Fibroblast of the aortic adventitia (primary cell): Measurements from ENCODE around the gene SERPINI1. TPM values are rescaled to one million over a fixed set of nuclear protein-coding genes. Genes with fewer than 3 reads are reported as not detected.

Experiments used
- DNase-seq: peaks from one replicate; pipeline ENCODE4 v3.0.0-alpha.2; 2010; ENCODE audit warnings: low read depth
- H3K4me3 ChIP-seq: 2 replicates; pipeline ENCODE4 v1.5.1; 2011; ENCODE audit warnings: low read depth, mild to moderate bottlenecking, control low read depth, low read length, moderate library complexity
- total RNA-seq: library from RNA; depleted of rRNA; stranded (reverse); fragments of >200 nt; gene quantifications from 2 replicates; pipeline ENCODE4 v1.2.3, GENCODE V29; 2012; ENCODE audit warnings: low replicate concordance
- TF ChIP-seq, protein P1 (sequence below): IDR thresholded peaks from 2 replicates; pipeline ENCODE4 v1.5.1; 2011; ENCODE audit warnings: mild to moderate bottlenecking, low read length, control low read depth, inconsistent platforms; ENCODE audit not compliant: insufficient read depth

Gene SERPINI1
- total RNA-seq, 1 donor = 3.4 TPM

DNA sequence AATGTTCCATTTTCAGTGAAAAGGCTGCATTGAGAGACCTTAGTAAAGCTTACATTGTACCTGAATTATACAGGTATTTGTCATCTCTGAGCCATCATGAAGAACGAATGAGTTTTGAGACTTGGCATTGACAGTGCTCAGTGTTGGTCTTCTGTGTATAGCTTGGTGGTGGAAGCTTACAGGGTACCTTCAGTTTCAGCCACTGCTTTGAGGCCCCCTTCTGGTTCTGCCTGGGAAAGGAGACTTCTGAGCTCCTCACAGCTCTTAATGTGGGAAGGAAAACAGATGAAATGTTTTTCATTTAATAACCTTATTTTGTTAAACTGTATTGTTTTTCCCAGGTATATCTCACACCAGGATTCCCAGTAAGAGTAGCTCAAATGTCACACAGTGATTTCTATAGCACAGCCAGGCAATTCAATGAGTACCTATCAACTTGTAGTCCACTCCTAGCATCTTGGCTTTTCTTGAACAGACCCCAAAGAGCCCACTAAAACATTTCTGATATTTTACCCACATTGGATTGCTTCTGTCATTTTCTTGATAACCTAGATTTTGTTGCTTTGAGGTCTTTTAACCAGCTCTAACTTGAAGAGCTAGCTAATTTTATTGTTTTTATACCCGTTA, 5.6 kb downstream of the SERPINI1 start:
- peak; percentile 28 for DNase-seq
- TF ChIP-seq, protein P1, sequence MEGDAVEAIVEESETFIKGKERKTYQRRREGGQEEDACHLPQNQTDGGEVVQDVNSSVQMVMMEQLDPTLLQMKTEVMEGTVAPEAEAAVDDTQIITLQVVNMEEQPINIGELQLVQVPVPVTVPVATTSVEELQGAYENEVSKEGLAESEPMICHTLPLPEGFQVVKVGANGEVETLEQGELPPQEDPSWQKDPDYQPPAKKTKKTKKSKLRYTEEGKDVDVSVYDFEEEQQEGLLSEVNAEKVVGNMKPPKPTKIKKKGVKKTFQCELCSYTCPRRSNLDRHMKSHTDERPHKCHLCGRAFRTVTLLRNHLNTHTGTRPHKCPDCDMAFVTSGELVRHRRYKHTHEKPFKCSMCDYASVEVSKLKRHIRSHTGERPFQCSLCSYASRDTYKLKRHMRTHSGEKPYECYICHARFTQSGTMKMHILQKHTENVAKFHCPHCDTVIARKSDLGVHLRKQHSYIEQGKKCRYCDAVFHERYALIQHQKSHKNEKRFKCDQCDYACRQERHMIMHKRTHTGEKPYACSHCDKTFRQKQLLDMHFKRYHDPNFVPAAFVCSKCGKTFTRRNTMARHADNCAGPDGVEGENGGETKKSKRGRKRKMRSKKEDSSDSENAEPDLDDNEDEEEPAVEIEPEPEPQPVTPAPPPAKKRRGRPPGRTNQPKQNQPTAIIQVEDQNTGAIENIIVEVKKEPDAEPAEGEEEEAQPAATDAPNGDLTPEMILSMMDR = peak; percentile 60
- H3K4me3 ChIP-seq = no peak overlapping the region

DNA sequence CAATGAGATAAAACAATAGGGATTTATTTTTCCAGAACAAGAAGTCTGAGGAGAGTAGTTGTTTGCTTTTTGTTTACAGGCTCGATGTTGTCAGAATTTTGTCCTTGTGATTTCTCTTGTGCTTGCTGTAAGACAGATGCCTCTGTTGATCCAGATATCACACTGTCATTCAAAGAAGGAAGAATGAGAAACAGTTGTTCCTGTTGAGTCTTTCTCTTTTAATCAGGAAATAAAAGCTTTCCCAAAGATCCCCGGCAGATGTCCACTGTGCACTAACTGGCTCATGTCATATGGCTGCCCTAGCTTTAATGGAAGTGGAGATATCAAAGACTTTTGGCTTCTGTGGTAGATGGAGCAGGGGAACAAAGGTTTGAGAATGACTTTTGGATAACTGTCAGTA, 6.8 kb downstream of the SERPINI1 start:
- TF ChIP-seq, protein P1 = no peak
- DNase-seq = no peak
- no peak overlapping the region for H3K4me3 ChIP-seq

DNA sequence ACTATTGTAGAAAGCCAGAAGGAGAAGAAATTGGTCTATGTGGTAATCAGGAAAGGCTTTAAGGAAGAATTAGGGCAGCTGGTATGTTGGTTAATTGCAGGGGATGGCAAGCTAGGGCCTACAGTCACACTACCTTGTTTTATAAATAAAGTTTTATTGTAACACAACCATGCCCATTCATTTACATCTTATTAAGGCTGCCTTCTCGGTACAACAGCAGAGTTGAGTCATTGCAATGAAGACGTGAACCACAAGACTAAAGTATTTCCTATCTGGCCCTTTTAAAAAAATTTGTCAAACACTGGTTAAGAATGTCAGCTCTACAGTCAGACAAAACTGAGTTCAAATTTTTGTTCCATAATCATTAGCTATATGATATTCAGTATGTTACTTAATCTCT, 8.3 kb downstream of the SERPINI1 start:
- H3K4me3 ChIP-seq = no peak overlapping the region
- TF ChIP-seq, protein P1 = no peak
- DNase-seq = no peak

DNA sequence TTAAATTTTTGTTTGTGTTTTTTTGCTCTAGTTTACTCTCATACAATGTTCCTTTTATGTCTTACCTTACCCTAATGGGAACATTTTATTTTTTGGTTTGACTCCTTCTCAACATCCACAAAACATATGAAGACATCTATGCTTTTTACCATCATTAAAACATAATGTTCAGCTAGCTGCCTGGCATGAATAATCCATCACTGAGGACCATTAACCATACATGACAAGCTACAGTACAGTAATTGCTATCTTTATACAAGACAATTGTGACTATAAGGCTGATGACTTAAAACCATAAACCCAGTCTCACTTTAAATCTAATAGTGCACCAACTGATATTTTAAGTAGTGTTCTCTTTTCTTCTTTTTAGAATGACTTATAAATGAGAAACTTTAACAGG, 13.7 kb downstream of the SERPINI1 start:
- TF ChIP-seq, protein P1 = no peak
- H3K4me3 ChIP-seq = no peak overlapping the region
- DNase-seq = no peak

DNA sequence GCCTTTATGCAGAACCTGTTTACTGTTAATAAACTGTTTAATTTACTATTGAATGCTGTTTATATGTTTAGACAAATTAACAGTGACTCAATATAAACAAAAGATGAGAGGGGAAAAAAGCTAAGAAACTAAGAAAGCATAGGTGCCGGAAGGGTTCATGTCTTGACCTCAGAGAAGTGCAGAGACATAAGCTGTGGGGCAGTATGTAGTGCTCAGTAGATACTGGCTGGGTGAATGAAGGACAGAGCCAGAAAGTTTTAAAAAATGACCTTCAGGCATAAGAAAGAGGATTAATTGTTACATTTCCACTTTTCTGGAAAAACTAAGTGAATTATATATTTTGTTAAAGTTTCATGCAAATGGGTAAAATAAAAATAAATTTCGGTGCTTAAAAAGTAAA, 14.2 kb downstream of the SERPINI1 start:
- TF ChIP-seq, protein P1 = no peak
- H3K4me3 ChIP-seq = no peak overlapping the region
- DNase-seq = no peak

DNA sequence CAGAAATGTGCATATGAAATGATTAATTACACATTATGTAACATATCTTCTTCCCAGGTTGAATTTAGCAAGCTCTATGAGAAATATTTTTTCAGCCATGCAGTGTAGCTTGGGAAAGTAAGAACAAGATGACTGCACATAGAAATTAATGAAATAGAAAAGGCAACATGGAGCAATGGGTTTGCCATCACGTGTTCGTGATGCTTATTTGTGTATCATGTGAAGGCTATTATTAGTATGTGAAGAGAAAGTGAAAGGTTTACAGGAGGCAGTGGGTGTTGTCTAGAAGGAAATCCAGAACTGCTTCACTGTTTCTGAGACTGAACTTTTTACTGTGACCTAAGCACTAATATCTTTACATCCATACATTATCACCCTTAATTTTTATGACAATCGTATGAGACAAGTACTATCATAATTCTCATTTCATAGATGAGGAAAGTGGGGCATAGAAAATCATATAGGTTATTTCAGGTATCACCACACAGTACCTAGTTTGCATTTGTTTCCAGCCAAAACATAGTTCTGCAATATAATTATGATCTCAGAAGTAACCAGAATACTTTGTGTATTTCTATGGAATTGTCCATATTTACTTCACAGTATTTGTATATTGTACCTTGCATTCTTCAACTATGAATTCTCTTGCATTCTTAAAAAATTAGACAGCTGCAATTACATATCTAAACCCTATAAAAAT, 14.9 kb downstream of the SERPINI1 start:
- TF ChIP-seq, protein P1 = no peak
- no peak overlapping the region for H3K4me3 ChIP-seq
- no peak for DNase-seq
